H4 (cell line): ENCODE results near the gene SPG7. TPM values are rescaled to one million over a fixed set of nuclear protein-coding genes. Genes with fewer than 3 reads are reported as not detected.

Source experiments
- DNase-seq: peaks from one replicate; pipeline ENCODE4 v3.0.0-alpha.2; 2015; ENCODE audit warnings: low spot score
- total RNA-seq: library from RNA; depleted of rRNA; stranded (reverse); fragments of >200 nt; shearing (Covaris generic); gene quantifications from 2 replicates; pipeline ENCODE4 v1.2.3, GENCODE V29; 2014

SPG7 gene
- total RNA-seq, 1 experiment from 2014 or later: 45.0 TPM

- no peak for DNase-seq
Observed at GRCh38 chr16:89517128-89517527, 8.9 kb downstream of the SPG7 start.

GRCh38 chr16:89519881-89520280, 11.7 kb downstream of the SPG7 start:
- no peak for DNase-seq

GRCh38 chr16:89522287-89522686, 14.1 kb downstream of the SPG7 start:
- no peak for DNase-seq

- DNase-seq: no peak
Observed at GRCh38 chr16:89523680-89524344, 15.6 kb downstream of the SPG7 start.

- no peak for DNase-seq
Observed at GRCh38 chr16:89525146-89525913, 17.1 kb downstream of the SPG7 start.

GRCh38 chr16:89529097-89529496, 20.9 kb downstream of the SPG7 start:
- DNase-seq: no peak

- DNase-seq: no peak
Observed at GRCh38 chr16:89530401-89531381, 22.5 kb downstream of the SPG7 start.

GRCh38 chr16:89531821-89532526, 23.8 kb downstream of the SPG7 start:
- DNase-seq: no peak

- DNase-seq: no peak
Observed at GRCh38 chr16:89534252-89534756, 26.1 kb downstream of the SPG7 start.

GRCh38 chr16:89536371-89536770, 28.2 kb downstream of the SPG7 start:
- no peak for DNase-seq

GRCh38 chr16:89536886-89537548, 28.8 kb downstream of the SPG7 start:
- DNase-seq: no peak

- no peak for DNase-seq
Observed at GRCh38 chr16:89537549-89537925, 29.3 kb downstream of the SPG7 start.

GRCh38 chr16:89538286-89538685, 30.1 kb downstream of the SPG7 start:
- no peak for DNase-seq

- no peak for DNase-seq
Observed at GRCh38 chr16:89540557-89540956, 32.4 kb downstream of the SPG7 start.

GRCh38 chr16:89541792-89542191, 33.6 kb downstream of the SPG7 start:
- no peak for DNase-seq

GRCh38 chr16:89544113-89544512, 35.9 kb downstream of the SPG7 start:
- DNase-seq: no peak

- no peak for DNase-seq
Observed at GRCh38 chr16:89544713-89545043, 36.5 kb downstream of the SPG7 start.

- DNase-seq: no peak
Observed at GRCh38 chr16:89545044-89545830, 37.0 kb downstream of the SPG7 start.

- no peak for DNase-seq
Observed at GRCh38 chr16:89545831-89546574, 37.8 kb downstream of the SPG7 start.
